GM12878 (cell line): ENCODE data around the gene DNAH17. TPM values are rescaled to one million over a fixed set of nuclear protein-coding genes. Genes with fewer than 3 reads are reported as not detected.

ENCODE experiments used
- BRCA1 ChIP-seq: IDR thresholded peaks from 2 replicates; pipeline ENCODE4 v1.6.1; 2011; ENCODE audit warnings: low read depth, low read length, improper control_type of control experiment
- CBX3 ChIP-seq: fragments of 200-600 bp; sonication (generic); IDR thresholded peaks from 2 replicates; pipeline ENCODE4 v1.6.1; 2016; ENCODE audit warnings: low read depth, borderline replicate concordance
- CREM ChIP-seq: IDR thresholded peaks from 2 replicates; pipeline ENCODE4 v1.6.1; 2014; ENCODE audit warnings: antibody characterized with exemption, low read depth
- CTCF ChIP-seq, 3 experiments: IDR thresholded peaks in 2 of 3; conservative IDR thresholded peaks in 1 of 3; 2 replicates each; pipeline ENCODE4 v1.5.1; 2011; ENCODE audit warnings: low read depth in 3 of 3, low read length in 3 of 3, mild to moderate bottlenecking in 3 of 3, control low read depth in 2 of 3, moderate library complexity in 2 of 3, inconsistent platforms in 1 of 3, mixed read lengths in 1 of 3; ENCODE audit not compliant: control insufficient read depth in 2 of 3, insufficient read depth in 1 of 3; ENCODE audit errors: extremely low read depth in 1 of 3
- CUX1 ChIP-seq: IDR thresholded peaks from 2 replicates; pipeline ENCODE4 v1.6.1; 2012; ENCODE audit warnings: improper control_type of control experiment, low read depth, low read length; ENCODE audit not compliant: insufficient replicate concordance
- FOS ChIP-seq: IDR thresholded peaks from 3 replicates; pipeline ENCODE4 v1.6.1; 2011; ENCODE audit warnings: borderline replicate concordance; ENCODE audit not compliant: insufficient read length; ENCODE audit errors: extremely low read depth
- IRF4 ChIP-seq: IDR thresholded peaks from 2 replicates; pipeline ENCODE4 v1.6.1; 2011; ENCODE audit warnings: low read depth, low read length
- NBN ChIP-seq: fragments of 450-650 bp; IDR thresholded peaks from 2 replicates; pipeline ENCODE4 v1.6.1; 2016
- PBX3 ChIP-seq: IDR thresholded peaks from 2 replicates; pipeline ENCODE4 v1.6.1; 2011; ENCODE audit warnings: mild to moderate bottlenecking, low read depth, low read length, moderate library complexity; ENCODE audit not compliant: insufficient replicate concordance
- POLR2AphosphoS2 ChIP-seq: IDR thresholded peaks from 2 replicates; pipeline ENCODE4 v1.6.1; 2011; ENCODE audit warnings: low read depth, mild to moderate bottlenecking, low read length, improper control_type of control experiment, moderate library complexity
- RUNX3 ChIP-seq: IDR thresholded peaks from 2 replicates; pipeline ENCODE4 v1.6.1; 2012; ENCODE audit warnings: low read length, inconsistent platforms
- TARDBP ChIP-seq: IDR thresholded peaks from 2 replicates; pipeline ENCODE4 v1.6.1; 2016; ENCODE audit warnings: borderline replicate concordance
- TCF12 ChIP-seq: IDR thresholded peaks from 2 replicates; pipeline ENCODE4 v1.6.1; 2011; ENCODE audit warnings: low read depth, mild to moderate bottlenecking, low read length
- polyA plus RNA-seq, 11 experiments: library from polyadenylated mRNA; depleted of rRNA in 4 of 11; unstranded in 6 of 11; stranded (reverse) in 5 of 11; fragments of >200 nt; fragmentation: Nextera tagmentation in 4 of 11; fragmentation: Illumina TruSeq in 1 of 11; extraction: Ambion mirVana in 4 of 11; extraction: Trizol in 1 of 11; gene quantifications; 1 replicate in 1 of 11; 2 replicates in 10 of 11; pipeline versions ENCODE4 v1.2.1 to v1.2.3, GENCODE V29; 2011 to 2016; ENCODE audit warnings: inconsistent platforms in 2 of 11, missing spikeins in 2 of 11, low read depth in 1 of 11
- total RNA-seq, 4 experiments: library from RNA; depleted of rRNA in 3 of 4; stranded (reverse); fragments of >200 nt in 3 of 4; fragmentation: Illumina TruSeq in 1 of 4; extraction: Trizol in 1 of 4; gene quantifications; 2 replicates each; pipeline versions ENCODE4 v1.2.1 to v1.2.3, GENCODE V29; 2013 to 2021
- TF ChIP-seq, protein P1 (sequence below): fragments of 450-650 bp; IDR thresholded peaks from 2 replicates; pipeline ENCODE4 v1.6.1; 2017; ENCODE audit warnings: mild to moderate bottlenecking, moderate library complexity
- TF ChIP-seq, protein P2 (sequence below): IDR thresholded peaks from 2 replicates; pipeline ENCODE4 v1.6.1; 2012; ENCODE audit warnings: low read depth, low read length, improper control_type of control experiment

The DNAH17 gene
- total and polyA plus RNA-seq, 10 of the 15 experiments (the other 5 are each of a cell fraction or from before 2014, with no cell fraction given) = 0.16 to 2.9 (median 0.56) TPM

DNA sequence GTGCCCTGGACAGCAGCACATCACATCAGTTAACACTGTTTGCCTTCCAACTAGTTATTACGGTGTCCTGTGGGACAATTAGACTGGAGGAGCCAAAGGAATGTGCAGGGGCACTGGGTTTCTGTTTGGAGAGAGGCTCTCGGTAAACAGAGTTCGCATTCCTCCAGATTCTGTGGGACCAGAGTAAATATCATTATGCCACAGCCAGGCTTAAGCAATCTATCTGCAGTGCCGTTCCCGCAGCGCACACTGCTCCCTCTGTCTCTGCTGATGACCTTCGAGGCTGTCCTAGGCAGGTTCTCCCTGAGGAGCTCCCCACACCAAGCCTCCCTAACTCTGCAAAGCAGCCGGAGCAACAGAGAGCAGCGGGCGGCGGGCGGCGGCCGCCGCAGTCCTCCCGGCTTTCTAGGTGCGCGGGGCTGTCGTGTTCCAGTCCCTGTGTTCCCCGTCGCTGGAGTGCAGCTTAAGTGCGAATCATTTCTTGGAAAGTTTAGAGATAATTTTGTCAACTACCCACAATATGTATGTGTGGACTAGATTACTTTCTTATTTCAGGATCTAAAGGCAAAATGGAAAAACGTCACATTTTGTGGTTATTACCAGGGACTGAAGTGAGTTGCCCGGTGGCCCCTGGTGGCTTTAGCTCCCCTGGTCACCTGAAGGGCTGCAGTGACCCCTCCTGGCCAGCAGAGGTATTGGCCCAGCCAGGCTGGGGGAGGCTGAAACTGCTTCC is 155.5 kb downstream of the DNAH17 start (continued):
- TF ChIP-seq CUX1 (no peak), RUNX3 (peak; percentile 74), IRF4 (0 out of 2 replicates have a peak, but pooled peaks have one; percentile 33), CBX3 (no peak), TARDBP (no peak), PBX3 (no peak), CTCF (IDR thresholded peaks at IDR 0.05 in 2 of 3, conservative IDR thresholded peaks at IDR 0.05 in 1 of 3; ENCODE audit: control insufficient read depth in 2 of 3, extremely low read depth in 1 of 3, insufficient read depth in 1 of 3, low read depth in 3 of 3, low read length in 3 of 3) (peak; percentile 95 to 99 (median 99); a peak in 5 of 6 replicates), NBN (0 out of 2 replicates have a peak, but pooled peaks have one; percentile 29), CREM (peak; percentile 32; the same call in 1 of the 2 replicates), POLR2AphosphoS2 (no peak), TCF12 (0 out of 2 replicates have a peak, but pooled peaks have one; percentile 33), FOS (no peak), BRCA1 (no peak)
- TF ChIP-seq, protein P1, sequence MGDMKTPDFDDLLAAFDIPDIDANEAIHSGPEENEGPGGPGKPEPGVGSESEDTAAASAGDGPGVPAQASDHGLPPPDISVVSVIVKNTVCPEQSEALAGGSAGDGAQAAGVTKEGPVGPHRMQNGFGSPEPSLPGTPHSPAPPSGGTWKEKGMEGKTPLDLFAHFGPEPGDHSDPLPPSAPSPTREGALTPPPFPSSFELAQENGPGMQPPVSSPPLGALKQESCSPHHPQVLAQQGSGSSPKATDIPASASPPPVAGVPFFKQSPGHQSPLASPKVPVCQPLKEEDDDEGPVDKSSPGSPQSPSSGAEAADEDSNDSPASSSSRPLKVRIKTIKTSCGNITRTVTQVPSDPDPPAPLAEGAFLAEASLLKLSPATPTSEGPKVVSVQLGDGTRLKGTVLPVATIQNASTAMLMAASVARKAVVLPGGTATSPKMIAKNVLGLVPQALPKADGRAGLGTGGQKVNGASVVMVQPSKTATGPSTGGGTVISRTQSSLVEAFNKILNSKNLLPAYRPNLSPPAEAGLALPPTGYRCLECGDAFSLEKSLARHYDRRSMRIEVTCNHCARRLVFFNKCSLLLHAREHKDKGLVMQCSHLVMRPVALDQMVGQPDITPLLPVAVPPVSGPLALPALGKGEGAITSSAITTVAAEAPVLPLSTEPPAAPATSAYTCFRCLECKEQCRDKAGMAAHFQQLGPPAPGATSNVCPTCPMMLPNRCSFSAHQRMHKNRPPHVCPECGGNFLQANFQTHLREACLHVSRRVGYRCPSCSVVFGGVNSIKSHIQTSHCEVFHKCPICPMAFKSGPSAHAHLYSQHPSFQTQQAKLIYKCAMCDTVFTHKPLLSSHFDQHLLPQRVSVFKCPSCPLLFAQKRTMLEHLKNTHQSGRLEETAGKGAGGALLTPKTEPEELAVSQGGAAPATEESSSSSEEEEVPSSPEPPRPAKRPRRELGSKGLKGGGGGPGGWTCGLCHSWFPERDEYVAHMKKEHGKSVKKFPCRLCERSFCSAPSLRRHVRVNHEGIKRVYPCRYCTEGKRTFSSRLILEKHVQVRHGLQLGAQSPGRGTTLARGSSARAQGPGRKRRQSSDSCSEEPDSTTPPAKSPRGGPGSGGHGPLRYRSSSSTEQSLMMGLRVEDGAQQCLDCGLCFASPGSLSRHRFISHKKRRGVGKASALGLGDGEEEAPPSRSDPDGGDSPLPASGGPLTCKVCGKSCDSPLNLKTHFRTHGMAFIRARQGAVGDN = no peak
- TF ChIP-seq, protein P2, sequence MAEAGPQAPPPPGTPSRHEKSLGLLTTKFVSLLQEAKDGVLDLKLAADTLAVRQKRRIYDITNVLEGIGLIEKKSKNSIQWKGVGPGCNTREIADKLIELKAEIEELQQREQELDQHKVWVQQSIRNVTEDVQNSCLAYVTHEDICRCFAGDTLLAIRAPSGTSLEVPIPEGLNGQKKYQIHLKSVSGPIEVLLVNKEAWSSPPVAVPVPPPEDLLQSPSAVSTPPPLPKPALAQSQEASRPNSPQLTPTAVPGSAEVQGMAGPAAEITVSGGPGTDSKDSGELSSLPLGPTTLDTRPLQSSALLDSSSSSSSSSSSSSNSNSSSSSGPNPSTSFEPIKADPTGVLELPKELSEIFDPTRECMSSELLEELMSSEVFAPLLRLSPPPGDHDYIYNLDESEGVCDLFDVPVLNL = no peak
